Measurements from ENCODE around the gene ING5.
A peak's percentile ranks its signal among the peaks of the same experiment; 100 is the strongest.

The ING5 gene

DNA sequence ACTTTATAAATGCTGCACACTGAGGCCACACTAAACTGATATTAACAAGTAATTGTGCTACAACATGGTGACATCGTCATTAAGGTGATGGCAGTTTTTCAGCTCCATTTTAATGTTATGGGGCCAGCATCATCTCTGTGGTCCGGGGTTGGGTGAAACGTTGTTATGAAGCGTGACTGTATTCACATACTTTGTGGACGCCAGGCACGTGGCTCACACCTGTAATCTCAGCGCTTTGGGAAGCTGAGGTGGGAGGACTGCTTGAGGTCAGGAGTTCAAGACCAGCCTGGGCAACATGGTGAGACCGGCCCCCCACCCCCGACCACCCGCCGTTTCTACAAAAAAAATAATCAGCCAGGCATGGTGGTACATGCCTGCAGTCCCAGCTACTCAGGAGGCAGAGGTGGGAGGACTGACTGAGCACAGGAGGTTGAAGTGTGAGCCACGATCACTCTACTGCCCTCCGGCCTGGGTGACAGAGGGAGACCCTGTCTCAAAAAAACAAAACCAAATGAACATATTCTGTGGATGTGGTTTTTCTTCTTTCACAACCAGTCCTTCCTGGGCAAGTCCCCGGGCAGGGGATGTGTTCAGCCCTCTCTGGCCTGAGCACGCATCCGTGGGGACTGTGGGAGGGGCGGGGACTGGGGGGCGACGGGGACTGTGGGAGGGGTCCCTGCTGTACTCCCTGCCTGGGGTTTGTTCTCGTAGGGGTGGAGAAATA lies 61.9 kb downstream of the ING5 start:
- no peak for DNase-seq

DNA sequence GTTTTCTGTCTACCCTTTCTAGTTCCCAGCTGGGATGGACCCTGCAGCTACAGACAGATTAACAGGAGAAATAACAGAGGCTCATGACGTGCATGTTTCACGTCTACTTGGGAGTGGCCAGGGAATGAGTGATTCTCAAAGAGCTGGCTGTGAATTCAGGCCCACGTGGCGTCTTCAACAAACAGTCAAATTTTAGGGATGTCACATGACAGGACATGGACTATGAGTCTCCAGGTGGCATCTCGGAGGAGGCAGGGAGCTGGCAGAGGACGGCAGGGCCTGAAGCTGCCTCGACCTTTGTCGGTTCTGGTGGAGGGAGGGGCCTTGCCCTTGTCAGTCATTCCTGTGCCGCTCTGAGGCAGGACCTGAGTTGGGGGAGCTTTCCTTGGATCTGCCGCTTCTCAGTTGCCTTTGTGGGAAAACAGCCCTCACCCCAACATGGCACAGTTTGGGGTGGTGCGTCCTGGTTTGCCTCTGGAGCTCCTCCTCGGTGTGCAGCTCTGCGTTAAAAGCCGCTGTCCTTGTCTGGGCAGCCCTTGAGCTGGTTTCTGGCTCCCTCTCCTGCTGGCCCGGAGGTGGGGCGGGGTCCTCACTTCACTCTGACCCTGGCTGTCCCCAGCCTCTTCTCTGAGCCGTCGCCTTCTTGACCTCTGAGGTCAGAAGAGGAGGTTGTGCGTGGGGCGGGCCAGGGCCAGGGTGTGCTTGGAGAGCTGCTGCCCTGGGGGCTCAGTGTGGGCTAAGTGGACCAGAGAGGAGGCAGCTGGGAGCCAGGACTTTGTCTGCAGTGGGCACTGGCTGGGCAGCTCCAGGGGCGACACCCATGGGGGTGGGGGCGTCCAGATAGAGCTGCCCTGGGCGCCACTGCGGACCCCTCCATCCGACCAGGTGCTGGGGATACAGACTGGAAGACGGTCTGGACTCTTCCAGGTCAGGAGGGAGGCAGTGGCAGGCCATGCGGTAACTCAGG lies 62.7 kb downstream of the ING5 start:
- no peak for DNase-seq

DNA sequence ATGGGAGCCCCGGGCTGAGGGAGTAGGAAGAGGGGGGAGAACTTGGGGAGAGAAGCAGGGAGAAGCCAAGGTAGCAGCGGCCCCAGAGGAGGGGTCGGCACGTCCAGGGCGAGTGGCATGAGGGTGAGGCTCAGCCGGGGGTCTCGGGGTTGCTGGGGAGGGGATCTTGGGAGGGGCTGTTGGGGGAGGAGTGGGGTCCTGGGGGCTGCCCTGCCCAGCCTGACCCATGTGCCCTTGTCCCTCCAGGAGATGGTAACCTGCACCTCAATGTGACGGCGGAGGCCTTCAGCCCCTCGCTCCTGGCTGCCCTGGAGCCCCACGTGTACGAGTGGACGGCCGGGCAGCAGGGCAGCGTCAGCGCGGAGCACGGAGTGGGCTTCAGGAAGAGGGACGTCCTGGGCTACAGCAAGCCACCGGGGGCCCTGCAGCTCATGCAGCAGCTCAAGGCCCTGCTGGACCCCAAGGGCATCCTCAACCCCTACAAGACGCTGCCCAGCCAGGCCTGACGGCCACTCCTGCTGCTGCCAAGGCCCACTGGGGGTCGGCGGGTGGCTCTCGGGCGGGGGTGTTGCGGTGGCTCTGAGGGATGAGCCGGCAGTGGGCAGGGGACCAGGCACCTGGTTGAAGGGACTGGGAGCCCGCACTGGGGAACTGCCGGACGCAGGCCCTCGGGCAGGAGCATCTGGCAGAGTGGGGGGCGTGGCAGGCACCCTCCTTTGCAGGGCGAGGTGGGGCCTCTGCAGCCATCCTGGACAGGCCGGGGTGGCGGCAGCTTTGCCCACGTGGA lies 65.8 kb downstream of the ING5 start:
- no peak for DNase-seq

DNA sequence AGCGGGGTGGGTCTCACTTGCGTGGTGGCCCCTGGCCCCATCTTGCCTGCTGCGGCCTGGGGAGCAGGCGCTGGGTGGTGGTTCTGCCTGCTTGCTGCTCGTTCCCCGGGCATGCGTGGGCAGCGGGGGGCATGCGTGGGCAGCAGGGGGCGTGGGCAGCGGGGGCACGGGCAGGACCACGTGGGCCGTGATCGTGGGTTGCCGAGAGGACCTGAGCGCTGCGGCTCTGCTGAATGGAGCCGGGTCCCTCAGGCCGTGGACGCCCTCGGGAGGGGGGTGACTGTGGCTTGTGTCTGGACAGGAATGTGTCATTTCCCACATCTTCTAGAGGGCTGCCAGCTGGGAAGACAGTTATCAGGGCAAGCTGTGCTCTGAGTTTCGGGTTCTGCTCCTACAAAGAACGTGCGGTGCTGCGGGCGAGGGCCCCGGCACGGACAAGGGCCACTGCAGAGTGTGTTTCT lies 66.4 kb downstream of the ING5 start:
- no peak for DNase-seq

DNA sequence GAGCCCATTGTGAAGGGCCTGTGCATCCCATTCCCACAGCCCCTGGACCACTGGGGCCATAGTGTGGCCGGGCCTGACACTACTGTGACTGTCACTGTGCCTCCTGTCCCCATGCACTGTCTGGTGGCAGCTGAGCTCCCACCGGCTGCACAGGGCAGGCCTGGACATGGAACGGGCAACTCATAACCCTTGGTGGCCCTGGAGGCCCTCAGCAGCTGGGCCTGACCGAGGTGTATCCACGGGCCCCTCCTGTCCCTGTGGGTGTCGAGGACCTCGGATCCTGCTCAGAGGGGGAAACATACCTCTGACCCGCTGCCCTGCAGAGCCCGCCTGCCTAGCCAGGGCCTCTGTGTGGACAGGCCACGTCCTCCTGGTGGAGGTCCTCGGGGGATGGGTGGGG lies 67.0 kb downstream of the ING5 start:
- no peak for DNase-seq

GRCh38 chr2:241769819-241770184 lies 68.0 kb downstream of the ING5 start:
- no peak for DNase-seq

GRCh38 chr2:241770185-241770935 lies 68.5 kb downstream of the ING5 start:
- DNase-seq, result no peak

- no peak for DNase-seq
These were observed 69.1 kb downstream of the ING5 start for GRCh38 chr2:241770936-241771285.

GRCh38 chr2:241771286-241772062 lies 69.6 kb downstream of the ING5 start:
- no peak for DNase-seq

- no peak for DNase-seq
These were observed 70.2 kb downstream of the ING5 start for GRCh38 chr2:241772063-241772499.

DNA sequence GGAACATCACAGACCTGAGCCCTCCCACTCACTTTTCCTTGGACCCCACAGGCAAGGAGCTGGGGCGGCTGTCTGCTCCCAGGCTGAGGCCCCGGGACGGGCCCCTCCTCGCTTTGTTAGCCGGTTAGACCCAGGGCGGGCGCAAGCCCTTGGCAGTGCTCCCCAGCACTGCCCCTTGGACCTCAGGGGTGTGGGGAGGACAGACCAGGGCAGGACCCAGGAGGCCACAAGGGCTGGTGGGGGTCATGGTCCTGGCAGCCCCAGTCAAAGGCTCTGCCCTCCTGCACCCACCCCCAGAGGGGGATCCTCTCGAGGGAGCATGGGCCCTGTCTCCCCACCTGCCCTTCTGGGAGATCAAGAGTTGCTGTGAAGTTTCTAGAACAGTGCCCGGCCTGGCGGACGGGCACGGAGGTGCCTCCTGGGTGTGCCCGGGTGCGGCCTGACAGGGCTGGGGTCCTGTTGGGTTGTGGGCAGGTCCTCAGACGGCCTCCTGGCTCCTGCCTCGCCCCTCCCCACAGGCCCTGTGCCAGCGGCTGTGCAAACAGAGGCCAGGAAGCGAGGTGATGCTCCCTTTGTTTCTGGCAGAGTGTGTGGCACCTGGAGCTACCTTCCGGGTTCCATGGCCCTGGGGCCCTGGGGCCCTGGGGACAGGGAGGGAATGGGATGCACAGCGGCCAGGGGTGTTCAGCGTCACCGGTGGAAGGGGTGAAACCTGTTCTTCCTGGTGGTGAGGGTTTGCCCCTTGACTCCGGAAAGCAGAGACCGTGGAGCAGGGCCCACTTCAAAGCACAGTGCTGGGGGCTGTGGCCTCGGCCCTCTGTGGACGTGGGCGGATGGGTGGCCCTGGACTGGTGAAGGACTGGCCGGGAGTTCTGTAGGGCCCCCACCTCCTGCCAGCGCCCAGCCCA lies 71.9 kb downstream of the ING5 start:
- DNase-seq, result peak; percentile 44

GRCh38 chr2:241774419-241775222 lies 72.8 kb downstream of the ING5 start:
- peak; percentile 66 for DNase-seq

DNA sequence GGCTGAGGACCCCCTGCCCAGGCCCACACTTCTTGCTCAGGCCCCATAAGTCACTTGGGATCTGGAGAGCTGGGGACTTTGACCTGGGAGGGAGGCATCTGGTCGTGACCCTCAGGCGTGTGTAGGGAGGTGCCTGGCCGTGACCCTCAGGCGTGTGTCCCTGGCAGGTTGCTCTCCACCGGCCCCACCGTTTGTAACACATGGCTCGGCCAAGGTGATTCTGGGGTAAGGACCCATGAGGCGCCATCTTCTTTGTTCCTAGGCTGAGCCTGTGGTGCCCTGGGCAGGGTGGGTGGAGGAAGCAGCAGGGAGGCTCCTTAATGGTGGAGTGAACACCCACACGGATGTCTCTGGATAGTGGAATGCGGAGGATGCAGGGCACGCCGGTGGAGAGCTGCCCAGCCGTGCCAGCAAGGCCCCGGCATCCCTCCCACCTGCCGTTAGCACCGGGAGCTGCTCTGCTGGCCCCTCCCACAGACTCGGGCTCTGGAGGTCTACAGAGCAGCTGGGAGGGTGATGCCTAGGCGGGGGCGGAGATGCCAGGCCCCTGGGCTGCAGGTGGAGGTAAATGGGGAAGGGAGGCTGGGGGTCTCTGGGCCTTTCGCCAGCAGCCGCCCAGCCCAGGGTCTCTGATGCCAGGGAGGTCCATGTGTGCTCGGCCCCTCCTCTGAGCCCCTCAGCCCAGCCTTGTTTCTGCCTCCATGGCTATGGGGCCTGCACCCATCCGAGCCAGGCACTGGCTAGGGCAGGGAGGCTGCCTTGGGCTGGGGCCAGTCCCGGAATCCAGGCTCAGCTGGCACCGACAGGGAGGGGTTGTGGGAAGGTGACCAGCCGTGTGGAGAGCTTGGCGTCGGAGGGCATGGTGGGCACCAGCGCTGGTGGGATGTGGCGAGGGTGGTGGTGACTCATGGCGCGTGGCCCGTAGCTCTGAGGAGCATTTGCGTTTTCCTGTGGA lies 73.7 kb downstream of the ING5 start:
- DNase-seq, result no peak

- no peak for DNase-seq
These were observed 74.7 kb downstream of the ING5 start, which contains the start of gene GAL3ST2 for GRCh38 chr2:241776336-241777169. GAL3ST2 (plus strand) TSS chr2:241776822; CDS start chr2:241776956, 134 bp downstream.

GRCh38 chr2:241777170-241777685 lies 75.4 kb downstream of the ING5 start:
- DNase-seq, result no peak

DNA sequence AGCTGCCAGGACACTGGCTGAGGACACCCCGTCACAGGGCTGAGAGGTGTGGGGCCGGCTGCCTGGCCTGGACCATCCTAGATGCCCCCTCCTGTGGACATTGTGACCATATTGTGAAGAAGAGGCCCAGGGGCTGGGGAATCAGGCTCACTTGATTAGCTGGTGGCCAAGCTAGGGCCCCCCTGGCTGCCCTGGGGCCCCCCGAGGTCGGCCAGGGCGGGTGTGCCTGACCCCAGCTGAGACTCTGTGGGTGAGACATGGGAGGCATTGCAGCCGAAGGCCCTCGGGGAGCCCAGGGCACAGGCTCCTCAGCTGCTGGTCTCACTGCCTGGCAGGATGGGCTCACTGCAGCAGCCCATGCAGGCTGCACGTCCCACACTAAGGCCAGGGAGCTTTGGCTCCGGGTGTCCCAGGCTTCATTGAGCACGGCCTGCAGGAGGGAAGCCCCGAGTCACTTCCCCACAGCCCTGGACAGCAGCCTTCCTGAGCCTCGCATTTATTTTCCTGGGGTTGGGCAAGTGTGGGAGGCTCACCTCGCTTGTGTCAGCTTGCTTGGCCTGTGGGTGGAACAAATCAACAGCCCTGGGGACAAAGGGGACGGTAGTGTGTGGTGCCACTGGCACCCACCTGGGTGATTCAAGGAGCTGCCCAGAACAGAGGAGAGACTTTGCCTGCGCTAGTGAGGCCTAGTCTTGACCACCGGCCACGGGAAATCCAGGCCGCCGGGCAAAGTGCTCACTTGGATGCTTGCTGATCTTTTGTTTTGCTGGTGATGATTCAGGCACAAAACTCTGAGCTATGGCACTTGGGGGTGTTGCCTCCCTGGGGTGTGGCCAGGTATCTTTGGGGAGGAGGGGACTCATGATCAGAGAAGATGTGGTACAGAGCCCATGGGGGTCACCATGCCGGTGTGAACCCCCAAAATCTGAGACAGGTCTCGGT lies 76.1 kb downstream of the ING5 start:
- no peak for DNase-seq
